GM21381 (cell line): ENCODE data around the gene KICS2.

ENCODE experiments used
- ATAC-seq: cut with Tn5 transposase; IDR thresholded peaks from one replicate; pipeline ENCODE4 v1.9.1; 2021; ENCODE audit warnings: mild to moderate bottlenecking, moderate library complexity; ENCODE audit not compliant: unreplicated experiment

KICS2 gene

DNA sequence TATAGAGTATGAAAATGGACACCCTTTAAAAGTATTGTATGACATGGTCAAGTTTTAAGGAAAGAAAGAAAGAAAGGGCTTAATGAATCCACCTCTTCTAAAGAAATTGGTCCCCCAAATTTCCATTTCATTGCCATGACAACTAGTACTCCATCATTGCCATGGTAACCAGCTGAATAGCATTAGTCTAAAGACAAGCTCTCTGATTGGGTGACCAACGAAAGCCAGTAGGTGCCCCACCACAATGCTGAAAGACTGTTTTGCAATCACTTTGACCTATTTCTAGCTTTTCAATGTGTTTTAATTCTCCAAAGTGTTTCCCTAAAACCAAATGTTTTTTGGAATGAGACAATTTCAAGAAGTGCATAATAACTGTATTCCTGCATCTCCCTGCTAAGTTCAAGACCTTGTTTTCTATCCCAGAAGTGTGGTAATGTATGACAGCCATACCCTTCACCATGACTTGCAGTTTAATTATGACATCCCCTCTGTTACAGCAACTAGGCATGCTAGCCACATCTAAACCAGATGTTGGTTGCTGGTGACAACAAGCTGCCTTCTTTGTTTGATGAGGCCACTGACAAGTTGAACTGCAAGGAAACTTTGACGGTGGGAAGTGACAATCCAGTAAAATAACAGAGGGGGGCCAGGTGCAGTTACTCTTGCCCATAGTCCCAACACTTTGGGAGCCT, 46.7 kb downstream of the KICS2 start:
- ATAC-seq: no peak

DNA sequence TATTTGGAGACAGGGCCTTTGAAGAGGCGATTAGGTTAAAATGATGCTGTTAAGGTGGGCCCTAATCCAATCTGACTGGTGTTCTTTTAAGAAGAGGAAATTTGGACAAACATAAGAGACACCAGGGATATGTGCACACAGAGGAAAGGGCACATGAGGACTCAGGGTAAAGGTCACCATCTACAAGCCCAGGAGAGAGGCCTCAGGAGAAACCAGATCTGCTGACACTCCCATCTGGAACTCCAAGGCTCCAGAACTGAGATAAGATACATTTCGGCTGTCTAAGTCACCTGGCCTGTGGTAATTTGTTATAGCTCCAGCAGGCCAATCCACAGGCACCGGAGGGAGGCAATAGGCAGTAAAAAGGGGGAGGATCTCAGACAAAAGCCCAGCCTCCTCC, 48.6 kb downstream of the KICS2 start:
- no peak for ATAC-seq
